Measurements from ENCODE around the gene UBAC2. TPM values are rescaled to one million over a fixed set of nuclear protein-coding genes. Genes with fewer than 3 reads are reported as not detected.

UBAC2 gene
- total RNA-seq, 1 donor from 2014 or later: 52.6 TPM

DNA sequence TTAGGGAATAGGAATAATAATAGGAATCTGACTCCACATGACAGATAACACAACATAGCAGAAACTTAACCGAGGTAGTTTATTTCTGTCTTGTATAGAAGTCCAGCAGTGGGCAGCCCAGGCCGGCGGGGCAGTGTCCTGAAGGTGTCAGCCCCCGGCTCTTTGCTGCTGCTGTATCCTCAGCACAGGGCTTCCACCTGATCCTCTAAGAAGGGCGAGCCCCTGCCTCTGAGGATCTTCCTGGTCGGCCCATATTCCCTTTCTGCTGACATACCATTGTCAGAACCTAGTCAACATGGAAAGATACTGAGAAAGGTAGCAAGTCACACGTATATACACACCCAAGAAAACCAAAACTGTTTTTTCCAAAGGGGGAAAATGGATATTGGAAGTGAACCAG, 162.7 kb downstream of the UBAC2 start:
- H3K27ac Mint-ChIP-seq: no peak overlapping the region
- H3K9me3 Mint-ChIP-seq: no peaks in the 10 kb centered on the region
- H3K4me3 Mint-ChIP-seq: no peak overlapping the region
- H3K27me3 Mint-ChIP-seq: no peaks in the 10 kb centered on the region
- DNase-seq: no peak
- peaks cover 72% of the 10 kb centered on the region for H3K4me1 Mint-ChIP-seq
- intact Hi-C loops (cut with micrococcal nuclease): no loop called here
- peaks cover 60% of the 10 kb centered on the region for H3K36me3 Mint-ChIP-seq (ENCODE audit: low read depth)

DNA sequence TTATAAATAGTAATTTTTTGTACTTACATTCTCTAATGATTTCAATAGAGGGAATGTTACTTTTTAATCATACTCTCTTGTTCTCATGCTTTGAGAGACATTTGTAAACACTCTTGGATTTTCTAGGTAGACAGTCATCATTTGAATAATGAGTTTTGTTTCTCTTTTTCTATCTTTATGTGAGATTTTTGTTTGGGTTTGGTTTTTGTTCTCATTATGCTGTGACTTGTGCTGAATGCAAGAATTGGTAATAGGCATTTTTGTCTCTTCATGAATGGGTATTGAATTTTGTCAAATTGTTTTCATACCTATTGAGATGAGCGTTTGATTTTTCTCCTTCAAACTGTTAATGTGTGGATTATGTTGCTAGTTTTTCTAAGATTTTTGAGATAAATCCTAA, 163.3 kb downstream of the UBAC2 start:
- H3K27ac Mint-ChIP-seq: no peak overlapping the region
- no peaks in the 10 kb centered on the region for H3K9me3 Mint-ChIP-seq
- no peak overlapping the region for H3K4me3 Mint-ChIP-seq
- no peaks in the 10 kb centered on the region for H3K27me3 Mint-ChIP-seq
- intact Hi-C loops (cut with micrococcal nuclease): no loop called here
- peaks cover 69% of the 10 kb centered on the region for H3K4me1 Mint-ChIP-seq
- no peak for DNase-seq
- peaks cover 56% of the 10 kb centered on the region for H3K36me3 Mint-ChIP-seq (ENCODE audit: low read depth)

DNA sequence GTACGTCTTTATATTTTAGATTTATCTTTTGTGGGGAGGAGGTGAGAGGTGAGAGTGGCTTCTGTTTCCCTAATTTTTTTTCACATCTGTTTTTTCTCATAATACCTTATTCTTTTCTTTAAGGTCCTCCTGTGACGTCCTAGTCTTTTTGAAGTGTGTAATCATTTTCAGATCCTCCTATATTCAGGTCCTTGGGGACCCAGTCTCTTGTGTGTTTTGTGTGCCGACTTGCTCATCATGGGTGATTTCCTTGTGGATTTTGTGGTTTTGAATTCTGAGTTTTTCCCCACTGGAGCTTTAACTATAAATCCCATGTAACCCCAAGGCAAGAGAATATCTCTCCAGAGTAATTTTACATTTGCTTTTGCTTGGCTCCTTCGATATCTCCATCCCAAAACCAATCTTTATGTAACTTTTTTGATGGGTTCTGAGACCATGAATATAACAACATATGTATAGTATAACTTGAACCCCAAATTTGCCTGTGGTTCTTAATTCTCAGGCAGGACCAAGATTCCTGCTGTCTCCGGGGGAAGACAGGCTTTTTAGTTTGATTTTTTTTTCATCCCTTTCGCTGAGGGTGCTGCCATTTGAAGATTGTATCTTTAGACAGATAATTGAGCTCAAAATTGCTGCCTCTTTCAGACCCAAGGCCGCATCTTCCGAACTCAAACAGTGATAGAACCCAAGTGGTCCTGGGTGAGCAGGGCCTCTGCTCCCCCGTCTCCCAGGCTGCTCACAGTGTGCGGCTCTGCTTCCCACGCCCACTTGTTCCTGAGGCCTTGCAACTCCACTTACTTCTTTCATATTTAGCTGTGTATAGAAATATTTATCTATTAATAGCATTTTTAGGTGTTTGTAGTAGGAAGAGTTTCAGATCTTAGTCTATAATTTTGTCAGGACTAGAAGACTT, 165.7 kb downstream of the UBAC2 start:
- intact Hi-C loops (cut with micrococcal nuclease): loop anchor here (2.0 kb wide), 1 partner anchor 14 kb away; no protein-coding TSS in a partner anchor
- H3K36me3 Mint-ChIP-seq (ENCODE audit: low read depth): peaks cover 54% of the 10 kb centered on the region
- no peak for DNase-seq
- no peaks in the 10 kb centered on the region for H3K27me3 Mint-ChIP-seq
- H3K4me1 Mint-ChIP-seq: peaks cover 64% of the 10 kb centered on the region
- no peak overlapping the region for H3K4me3 Mint-ChIP-seq
- no peaks in the 10 kb centered on the region for H3K9me3 Mint-ChIP-seq
- no peak overlapping the region for H3K27ac Mint-ChIP-seq

DNA sequence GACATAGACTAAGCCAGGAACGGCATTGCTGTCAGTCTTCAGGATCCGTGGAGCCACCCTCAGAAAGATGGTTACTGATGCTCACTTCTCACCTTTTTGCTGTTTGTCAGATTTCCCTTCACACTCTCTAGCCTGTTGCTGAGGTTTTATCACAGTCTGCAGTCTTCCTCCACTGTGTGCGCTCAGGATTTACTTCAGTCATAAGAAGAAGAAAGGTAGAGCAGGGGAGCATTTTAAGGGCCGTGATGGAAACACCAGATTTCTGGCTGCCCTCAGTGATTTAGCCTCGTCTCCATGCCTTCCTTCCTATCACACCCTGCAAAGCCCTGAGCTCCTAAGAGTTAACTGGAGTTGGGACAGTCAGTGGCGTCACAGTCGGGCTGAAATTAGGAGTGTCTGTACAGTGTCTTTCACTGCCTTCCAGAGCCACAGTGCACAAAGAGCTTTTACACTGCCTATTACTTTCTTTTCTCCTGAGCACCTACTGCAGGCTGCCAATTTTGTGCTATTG, 166.5 kb downstream of the UBAC2 start:
- peak overlapping the region; percentile 70 for H3K4me3 Mint-ChIP-seq
- peak overlapping the region; percentile 57 for H3K27ac Mint-ChIP-seq
- H3K27me3 Mint-ChIP-seq: no peaks in the 10 kb centered on the region
- no peaks in the 10 kb centered on the region for H3K9me3 Mint-ChIP-seq
- peak; percentile 72 for DNase-seq
- peaks cover 63% of the 10 kb centered on the region for H3K4me1 Mint-ChIP-seq
- peaks cover 52% of the 10 kb centered on the region for H3K36me3 Mint-ChIP-seq (ENCODE audit: low read depth)
- intact Hi-C loops (cut with micrococcal nuclease): loop anchor here (2.0 kb wide), 1 partner anchor 14 kb away; no protein-coding TSS in a partner anchor

GRCh38 chr13:99367663-99368448, 167.2 kb downstream of the UBAC2 start:
- peaks cover 65% of the 10 kb centered on the region for H3K4me1 Mint-ChIP-seq
- no peaks in the 10 kb centered on the region for H3K27me3 Mint-ChIP-seq
- peak overlapping the region; percentile 70 for H3K4me3 Mint-ChIP-seq
- intact Hi-C loops (cut with micrococcal nuclease): loop anchor here (1.0 to 2.0 kb wide), 2 partner anchors 11 to 13 kb away; no protein-coding TSS in a partner anchor
- H3K27ac Mint-ChIP-seq: peak overlapping the region; percentile 59
- DNase-seq: peak; percentile 80
- H3K9me3 Mint-ChIP-seq: no peaks in the 10 kb centered on the region
- peaks cover 54% of the 10 kb centered on the region for H3K36me3 Mint-ChIP-seq (ENCODE audit: low read depth)

GRCh38 chr13:99370481-99371275, 170.0 kb downstream of the UBAC2 start:
- intact Hi-C loops (cut with micrococcal nuclease): loop anchor here (1.0 kb wide), 1 partner anchor 11 kb away; no protein-coding TSS in a partner anchor
- Mint-ChIP-seq H3K36me3 (ENCODE audit: low read depth) (peaks cover 62% of the 10 kb centered on the region), H3K4me3 (peak overlapping the region; percentile 47), H3K27ac (peak overlapping the region; percentile 34), H3K27me3 (no peaks in the 10 kb centered on the region), H3K4me1 (peaks cover 75% of the 10 kb centered on the region), H3K9me3 (no peaks in the 10 kb centered on the region)
- no peak for DNase-seq

DNA sequence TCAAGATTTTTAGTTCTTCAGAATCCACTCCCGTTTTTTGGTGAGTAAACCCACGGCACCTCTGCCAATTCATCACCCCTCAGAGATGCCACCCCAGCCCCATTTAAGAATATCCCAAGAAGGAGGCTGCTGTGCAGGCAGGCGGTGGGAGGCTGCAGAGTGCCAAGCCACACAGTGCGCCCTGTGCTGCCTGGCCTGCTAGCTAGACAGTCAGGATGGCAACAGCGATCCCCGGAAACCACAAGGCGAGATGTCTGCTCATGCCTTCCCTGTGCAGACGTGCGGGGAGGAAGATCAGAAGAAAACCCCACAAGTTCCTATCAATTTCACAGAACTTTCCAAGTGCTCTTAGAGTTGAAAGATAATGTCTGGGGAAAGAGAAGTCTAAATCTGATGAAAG, 171.3 kb downstream of the UBAC2 start:
- H3K4me1 Mint-ChIP-seq: peaks cover 71% of the 10 kb centered on the region
- H3K27ac Mint-ChIP-seq: peak overlapping the region; percentile 83
- DNase-seq: peak; percentile 86
- no peaks in the 10 kb centered on the region for H3K9me3 Mint-ChIP-seq
- H3K4me3 Mint-ChIP-seq: peak overlapping the region; percentile 73
- intact Hi-C loops (cut with micrococcal nuclease): loop anchor here (1.0 kb wide), 1 partner anchor 9 kb away; no protein-coding TSS in a partner anchor
- H3K27me3 Mint-ChIP-seq: no peaks in the 10 kb centered on the region
- H3K36me3 Mint-ChIP-seq (ENCODE audit: low read depth): peaks cover 61% of the 10 kb centered on the region

GRCh38 chr13:99373436-99373835, 172.8 kb downstream of the UBAC2 start:
- peaks cover 61% of the 10 kb centered on the region for H3K4me1 Mint-ChIP-seq
- peak overlapping the region; percentile 39 for H3K27ac Mint-ChIP-seq
- H3K4me3 Mint-ChIP-seq: no peak overlapping the region

DNA sequence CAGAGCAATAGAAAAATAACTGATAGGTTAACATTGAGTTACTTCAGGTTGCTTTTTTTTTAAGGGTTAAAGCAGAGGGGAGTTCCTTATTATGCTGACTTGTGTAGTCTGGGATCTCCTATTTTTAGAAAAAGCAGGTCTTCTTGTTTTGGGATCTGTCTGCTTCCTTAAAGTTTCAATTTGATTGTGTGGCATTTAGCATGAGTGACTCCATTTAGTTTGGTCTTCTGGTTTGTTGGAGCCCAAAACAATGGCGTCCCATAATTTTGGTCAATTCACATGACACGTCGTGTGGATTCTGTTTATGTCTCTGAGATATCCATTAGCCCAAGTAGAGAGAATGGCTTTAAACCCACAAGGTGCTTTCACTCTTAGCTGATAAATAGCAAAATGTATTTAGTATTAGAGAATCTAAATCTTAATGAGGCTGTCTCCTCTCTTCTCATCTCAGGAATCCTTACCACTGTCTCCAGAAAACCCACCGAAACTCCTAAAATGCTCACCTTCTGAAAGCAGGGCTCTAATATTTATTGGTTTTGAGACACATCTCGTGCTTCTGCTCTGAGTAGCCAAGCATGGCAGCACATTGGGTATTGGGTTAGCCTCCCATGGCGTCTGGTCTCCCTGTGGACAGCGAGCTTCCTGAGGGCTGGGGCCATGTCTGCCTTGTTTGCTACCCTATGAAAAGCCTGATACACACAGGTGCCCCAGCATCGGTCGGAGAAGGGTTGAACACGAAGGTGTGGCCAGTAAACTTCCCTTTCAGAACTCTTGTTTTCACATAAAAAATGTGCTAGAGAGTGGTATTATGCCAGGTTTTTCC, 173.7 kb downstream of the UBAC2 start:
- Mint-ChIP-seq H3K36me3 (ENCODE audit: low read depth) (peaks cover 68% of the 10 kb centered on the region), H3K9me3 (no peaks in the 10 kb centered on the region), H3K4me3 (no peak overlapping the region), H3K27me3 (no peaks in the 10 kb centered on the region), H3K4me1 (peaks cover 57% of the 10 kb centered on the region), H3K27ac (no peak overlapping the region)
- DNase-seq: no peak
- intact Hi-C loops (cut with micrococcal nuclease): no loop called here

More at GRCh38 chr13:99373436-99373835, 172.8 kb downstream of the UBAC2 start:
- Mint-ChIP-seq H3K27me3 (no peaks in the 10 kb centered on the region), H3K36me3 (ENCODE audit: low read depth) (peaks cover 64% of the 10 kb centered on the region), H3K9me3 (no peaks in the 10 kb centered on the region)
- intact Hi-C loops (cut with micrococcal nuclease): no loop called here
- DNase-seq: no peak

DNA sequence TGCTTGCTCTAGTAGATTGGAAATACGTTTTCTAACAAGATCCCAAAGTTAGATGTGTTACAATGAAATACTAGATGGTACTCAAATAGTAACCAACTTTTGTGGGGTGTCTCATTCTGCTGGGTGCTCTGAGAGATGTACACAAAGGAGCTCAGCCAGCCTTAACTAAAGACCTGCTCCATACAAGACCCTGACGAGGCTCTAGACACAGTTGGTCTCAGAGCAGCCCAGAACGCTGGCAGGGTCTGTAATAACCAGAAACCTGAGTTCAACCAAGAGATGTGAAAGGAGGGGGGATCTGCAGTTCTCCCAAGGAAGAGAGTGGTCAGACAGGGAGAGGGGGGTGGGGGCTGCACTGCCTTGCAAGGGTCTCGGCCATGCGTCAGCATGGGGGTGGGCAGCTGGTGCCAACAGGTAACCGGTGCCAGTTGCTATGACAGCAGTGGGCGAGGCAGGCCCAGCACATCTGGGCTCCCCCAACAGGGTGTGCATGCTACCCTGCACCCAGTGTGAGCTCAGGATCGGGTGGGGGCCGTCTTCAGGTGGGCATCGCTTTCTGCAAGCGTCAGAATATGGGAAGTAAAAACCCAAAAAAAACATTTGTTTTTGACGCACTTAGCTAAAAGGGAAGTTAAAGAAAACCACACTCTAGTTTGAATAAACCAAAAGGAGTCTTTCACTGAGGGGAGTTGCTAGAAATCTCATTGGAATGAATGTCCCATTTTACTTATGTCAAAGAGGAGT, 174.5 kb downstream of the UBAC2 start:
- H3K9me3 Mint-ChIP-seq: no peaks in the 10 kb centered on the region
- H3K27me3 Mint-ChIP-seq: no peaks in the 10 kb centered on the region
- DNase-seq: peak; percentile 73
- peak overlapping the region; percentile 61 for H3K27ac Mint-ChIP-seq
- H3K36me3 Mint-ChIP-seq (ENCODE audit: low read depth): peaks cover 69% of the 10 kb centered on the region
- H3K4me1 Mint-ChIP-seq: peaks cover 59% of the 10 kb centered on the region
- intact Hi-C loops (cut with micrococcal nuclease): no loop called here
- H3K4me3 Mint-ChIP-seq: peak overlapping the region; percentile 70

- H3K27me3 Mint-ChIP-seq: no peaks in the 10 kb centered on the region
- H3K27ac Mint-ChIP-seq: no peak overlapping the region
- H3K36me3 Mint-ChIP-seq (ENCODE audit: low read depth): peaks cover 64% of the 10 kb centered on the region
- no peak for DNase-seq
- peaks cover 59% of the 10 kb centered on the region for H3K4me1 Mint-ChIP-seq
- no peak overlapping the region for H3K4me3 Mint-ChIP-seq
- intact Hi-C loops (cut with micrococcal nuclease): no loop called here
- no peaks in the 10 kb centered on the region for H3K9me3 Mint-ChIP-seq
Measured at GRCh38 chr13:99375738-99376080, 175.1 kb downstream of the UBAC2 start.

DNA sequence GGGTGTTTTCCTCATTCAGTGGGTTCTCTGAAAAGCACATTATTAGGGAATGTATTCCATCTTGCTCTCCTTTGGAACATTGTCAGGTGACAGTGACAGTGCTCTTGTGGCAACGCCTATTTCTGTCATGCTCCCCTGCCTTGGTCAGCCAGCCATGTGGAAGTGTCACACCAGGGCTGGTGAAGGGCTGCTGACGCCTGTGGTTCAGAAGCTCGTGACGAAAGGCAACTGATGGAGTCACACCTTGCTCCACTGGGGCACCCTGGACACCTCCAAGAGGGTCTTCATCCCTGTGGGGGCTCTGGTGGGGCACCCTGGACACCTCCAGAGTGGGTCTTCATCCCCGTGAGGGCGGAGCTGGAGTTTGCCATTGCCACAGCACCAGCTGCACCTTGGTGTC, 175.5 kb downstream of the UBAC2 start:
- DNase-seq: no peak
- Mint-ChIP-seq H3K4me1 (peaks cover 59% of the 10 kb centered on the region), H3K36me3 (ENCODE audit: low read depth) (peaks cover 62% of the 10 kb centered on the region), H3K9me3 (no peaks in the 10 kb centered on the region), H3K4me3 (no peak overlapping the region), H3K27ac (no peak overlapping the region), H3K27me3 (no peaks in the 10 kb centered on the region)
- intact Hi-C loops (cut with micrococcal nuclease): no loop called here
